ENCODE data around the gene USP24. TPM values are rescaled to one million over a fixed set of nuclear protein-coding genes. Genes with fewer than 3 reads are reported as not detected.

The USP24 gene
- total RNA-seq, 1 donor from 2014 or later, result 50.5 TPM

- Histone ChIP-seq H3K9me3 (ENCODE audit: low read depth) (no peaks in the 10 kb centered on the region), H3K79me2 (ENCODE audit: low read depth) (no peaks in the 10 kb centered on the region), H3K4me2 (no peak overlapping the region), H4K20me1 (ENCODE audit: low read depth) (no peaks in the 10 kb centered on the region), H3K4me3 (no peak overlapping the region), H3K4me1 (no peaks in the 10 kb centered on the region), H3K27me3 (no peaks in the 10 kb centered on the region), H3F3A (ENCODE audit: low read depth) (no peaks in the 10 kb centered on the region), H3K9ac (no peak overlapping the region), H2AFZ (replicated peaks) (no peak overlapping the region), H3K27ac (no peak overlapping the region), H3K36me3 (peaks cover 4% of the 10 kb centered on the region)
- Mint-ChIP-seq H3K4me3 (no peak overlapping the region), H3K4me1 (peaks cover 8% of the 10 kb centered on the region), H3K27me3 (ENCODE audit: insufficient read depth, low read depth) (peaks cover 2% of the 10 kb centered on the region), H3K9me3 (no peaks in the 10 kb centered on the region), H3K36me3 (peaks cover 10% of the 10 kb centered on the region), H3K27ac (no peak overlapping the region)
- peak; percentile 41 for TF ChIP-seq CTCF (IDR thresholded peaks at IDR 0.05)
- TF ChIP-seq EZH2 (IDR thresholded peaks at IDR 0.05), result no peak
- no peak for TF ChIP-seq EZH2phosphoT487 (IDR thresholded peaks at IDR 0.05)
- DNase-seq (ENCODE audit: low spot score), result peak; percentile 27
These were observed 151.0 kb downstream of the USP24 start for GRCh38 chr1:55064071-55064581.

GRCh38 chr1:55063577-55063942, 151.6 kb downstream of the USP24 start:
- no peak overlapping the region for H3K27ac Mint-ChIP-seq
- H3F3A ChIP-seq (ENCODE audit: low read depth), result no peaks in the 10 kb centered on the region
- H3K27me3 Mint-ChIP-seq (ENCODE audit: insufficient read depth, low read depth), result peaks cover 2% of the 10 kb centered on the region
- H3K4me3 Mint-ChIP-seq, result no peak overlapping the region
- no peak overlapping the region for H3K9ac ChIP-seq
- no peaks in the 10 kb centered on the region for H3K79me2 ChIP-seq (ENCODE audit: low read depth)
- peaks cover 8% of the 10 kb centered on the region for H3K4me1 Mint-ChIP-seq
- no peak overlapping the region for H3K4me3 ChIP-seq
- no peak for DNase-seq (ENCODE audit: low spot score)
- H3K9me3 Mint-ChIP-seq, result no peaks in the 10 kb centered on the region
- no peaks in the 10 kb centered on the region for H3K27me3 ChIP-seq
- no peaks in the 10 kb centered on the region for H3K4me1 ChIP-seq
- H4K20me1 ChIP-seq (ENCODE audit: low read depth), result no peaks in the 10 kb centered on the region
- H3K36me3 Mint-ChIP-seq, result peaks cover 6% of the 10 kb centered on the region
- H3K27ac ChIP-seq, result no peak overlapping the region
- TF ChIP-seq EZH2phosphoT487 (IDR thresholded peaks at IDR 0.05) (no peak), CTCF (IDR thresholded peaks at IDR 0.05) (no peak)
- H2AFZ ChIP-seq (replicated peaks), result no peak overlapping the region
- no peak overlapping the region for H3K4me2 ChIP-seq
- H3K36me3 ChIP-seq, result peaks cover 4% of the 10 kb centered on the region
- no peaks in the 10 kb centered on the region for H3K9me3 ChIP-seq (ENCODE audit: low read depth)

- Histone ChIP-seq H4K20me1 (ENCODE audit: low read depth) (no peaks in the 10 kb centered on the region), H3K36me3 (peaks cover 1% of the 10 kb centered on the region), H3K79me2 (ENCODE audit: low read depth) (no peaks in the 10 kb centered on the region), H3F3A (ENCODE audit: low read depth) (no peaks in the 10 kb centered on the region), H3K4me2 (no peak overlapping the region), H3K27ac (no peak overlapping the region), H3K4me1 (no peaks in the 10 kb centered on the region), H2AFZ (replicated peaks) (no peak overlapping the region), H3K4me3 (no peak overlapping the region), H3K9ac (no peak overlapping the region), H3K27me3 (no peaks in the 10 kb centered on the region), H3K9me3 (ENCODE audit: low read depth) (no peaks in the 10 kb centered on the region)
- Mint-ChIP-seq H3K27me3 (ENCODE audit: insufficient read depth, low read depth) (peaks cover 2% of the 10 kb centered on the region), H3K9me3 (no peaks in the 10 kb centered on the region), H3K27ac (no peak overlapping the region), H3K36me3 (peaks cover 6% of the 10 kb centered on the region), H3K4me1 (peaks cover 8% of the 10 kb centered on the region), H3K4me3 (no peak overlapping the region)
- TF ChIP-seq EZH2phosphoT487 (IDR thresholded peaks at IDR 0.05) (no peak), EZH2 (IDR thresholded peaks at IDR 0.05) (no peak), CTCF (IDR thresholded peaks at IDR 0.05) (no peak)
- no peak for DNase-seq (ENCODE audit: low spot score)
These were observed 152.2 kb downstream of the USP24 start for GRCh38 chr1:55062801-55063576.
